HG03521 (cell line): ENCODE results near the gene MISP3.

Source experiments
- ATAC-seq: cut with Tn5 transposase; IDR thresholded peaks from one replicate; pipeline ENCODE4 v1.9.1; 2021; ENCODE audit warnings: mild to moderate bottlenecking, moderate library complexity; ENCODE audit not compliant: unreplicated experiment

The MISP3 gene

GRCh38 chr19:14053032-14053431, 19.6 kb upstream of the MISP3 start:
- no peak for ATAC-seq

- ATAC-seq, result no peak
Measured at GRCh38 chr19:14053500-14053899, 19.1 kb upstream of the MISP3 start.

- ATAC-seq, result no peak
Measured at GRCh38 chr19:14054099-14054498, 18.5 kb upstream of the MISP3 start.

GRCh38 chr19:14054721-14055120, 17.9 kb upstream of the MISP3 start:
- ATAC-seq, result no peak

GRCh38 chr19:14055396-14055795, 17.2 kb upstream of the MISP3 start:
- no peak for ATAC-seq

GRCh38 chr19:14056069-14056666, 16.4 kb upstream of the MISP3 start:
- ATAC-seq, result no peak

- no peak for ATAC-seq
Measured at GRCh38 chr19:14056741-14057356, 15.7 kb upstream of the MISP3 start.

- ATAC-seq, result no peak
Measured at GRCh38 chr19:14058182-14059092, 14.1 kb upstream of the MISP3 start.

- ATAC-seq, result no peak
Measured at GRCh38 chr19:14059093-14059480, 13.5 kb upstream of the MISP3 start.

GRCh38 chr19:14059652-14060155, 12.9 kb upstream of the MISP3 start:
- no peak for ATAC-seq

GRCh38 chr19:14061081-14061749, 11.4 kb upstream of the MISP3 start:
- ATAC-seq, result no peak

- no peak for ATAC-seq
Measured at GRCh38 chr19:14061751-14062557, 10.6 kb upstream of the MISP3 start, which contains the start of gene PALM3. Gene PALM3, minus strand, starts transcription at chr19:14062076. Its CDS starts 96 bp downstream, at chr19:14061980.

- ATAC-seq, result no peak
Measured at GRCh38 chr19:14062558-14062855, 10.1 kb upstream of the MISP3 start.

GRCh38 chr19:14063105-14063504, 9.5 kb upstream of the MISP3 start:
- ATAC-seq, result no peak

GRCh38 chr19:14066134-14066533, 6.5 kb upstream of the MISP3 start:
- no peak for ATAC-seq

- ATAC-seq, result no peak
Measured at GRCh38 chr19:14070268-14071050, 2.1 kb upstream of the MISP3 start.

GRCh38 chr19:14073261-14073924, 807 bp downstream of the MISP3 start:
- peak; percentile 54 for ATAC-seq

- ATAC-seq, result no peak
Measured at GRCh38 chr19:14073925-14074838, 1.6 kb downstream of the MISP3 start.
